ENCODE data around the gene CAPN13.

Gene CAPN13

GRCh38 chr2:30764021-30764800, 43.0 kb downstream of the CAPN13 start:
- H3K9me3 Mint-ChIP-seq: no peaks in the 10 kb centered on the region

GRCh38 chr2:30763151-30763660, 44.0 kb downstream of the CAPN13 start:
- Mint-ChIP-seq H3K4me3 (no peak overlapping the region), H3K27me3 (ENCODE audit: low read depth) (no peaks in the 10 kb centered on the region), H3K36me3 (ENCODE audit: low read depth) (no peaks in the 10 kb centered on the region), H3K27ac (no peak overlapping the region), H3K9me3 (no peaks in the 10 kb centered on the region), H3K4me1 (ENCODE audit: low read depth) (no peaks in the 10 kb centered on the region)
- DNase-seq (ENCODE audit: low spot score): no peak

More at GRCh38 chr2:30764021-30764800, 43.0 kb downstream of the CAPN13 start:
- H3K36me3 Mint-ChIP-seq (ENCODE audit: low read depth): no peaks in the 10 kb centered on the region
- H3K4me1 Mint-ChIP-seq (ENCODE audit: low read depth): no peaks in the 10 kb centered on the region
- no peak overlapping the region for H3K4me3 Mint-ChIP-seq
- H3K27me3 Mint-ChIP-seq (ENCODE audit: low read depth): no peaks in the 10 kb centered on the region
- H3K27ac Mint-ChIP-seq: no peak overlapping the region
- DNase-seq (ENCODE audit: low spot score): no peak

- Mint-ChIP-seq H3K4me3 (no peak overlapping the region), H3K27ac (no peak overlapping the region), H3K9me3 (no peaks in the 10 kb centered on the region), H3K36me3 (ENCODE audit: low read depth) (no peaks in the 10 kb centered on the region), H3K27me3 (ENCODE audit: low read depth) (no peaks in the 10 kb centered on the region), H3K4me1 (ENCODE audit: low read depth) (no peaks in the 10 kb centered on the region)
- no peak for DNase-seq (ENCODE audit: low spot score)
These were observed 46.0 kb downstream of the CAPN13 start for GRCh38 chr2:30761226-30761625.

GRCh38 chr2:30759481-30759880, 47.8 kb downstream of the CAPN13 start:
- H3K27me3 Mint-ChIP-seq (ENCODE audit: low read depth): no peaks in the 10 kb centered on the region

GRCh38 chr2:30758191-30758651, 49.0 kb downstream of the CAPN13 start:
- Mint-ChIP-seq H3K27me3 (ENCODE audit: low read depth) (no peaks in the 10 kb centered on the region), H3K9me3 (no peaks in the 10 kb centered on the region), H3K27ac (no peak overlapping the region), H3K4me3 (no peak overlapping the region), H3K4me1 (ENCODE audit: low read depth) (no peaks in the 10 kb centered on the region), H3K36me3 (ENCODE audit: low read depth) (no peaks in the 10 kb centered on the region)
- DNase-seq (ENCODE audit: low spot score): no peak

More at GRCh38 chr2:30759481-30759880, 47.8 kb downstream of the CAPN13 start:
- H3K9me3 Mint-ChIP-seq: no peaks in the 10 kb centered on the region
- no peak overlapping the region for H3K27ac Mint-ChIP-seq
- no peak for DNase-seq (ENCODE audit: low spot score)
- H3K36me3 Mint-ChIP-seq (ENCODE audit: low read depth): no peaks in the 10 kb centered on the region
- H3K4me1 Mint-ChIP-seq (ENCODE audit: low read depth): no peaks in the 10 kb centered on the region
- H3K4me3 Mint-ChIP-seq: no peak overlapping the region

- H3K4me3 Mint-ChIP-seq: no peak overlapping the region
- H3K27ac Mint-ChIP-seq: no peak overlapping the region
- H3K4me1 Mint-ChIP-seq (ENCODE audit: low read depth): no peaks in the 10 kb centered on the region
- no peak for DNase-seq (ENCODE audit: low spot score)
- H3K9me3 Mint-ChIP-seq: no peaks in the 10 kb centered on the region
- no peaks in the 10 kb centered on the region for H3K27me3 Mint-ChIP-seq (ENCODE audit: low read depth)
- H3K36me3 Mint-ChIP-seq (ENCODE audit: low read depth): no peaks in the 10 kb centered on the region
These were observed 49.5 kb downstream of the CAPN13 start for GRCh38 chr2:30757749-30758148.

- Mint-ChIP-seq H3K4me1 (ENCODE audit: low read depth) (no peaks in the 10 kb centered on the region), H3K27me3 (ENCODE audit: low read depth) (no peaks in the 10 kb centered on the region), H3K36me3 (ENCODE audit: low read depth) (no peaks in the 10 kb centered on the region), H3K27ac (no peak overlapping the region), H3K4me3 (no peak overlapping the region), H3K9me3 (no peaks in the 10 kb centered on the region)
- DNase-seq (ENCODE audit: low spot score): no peak
These were observed 50.3 kb downstream of the CAPN13 start for GRCh38 chr2:30756971-30757370.

- Mint-ChIP-seq H3K27me3 (ENCODE audit: low read depth) (no peaks in the 10 kb centered on the region), H3K36me3 (ENCODE audit: low read depth) (no peaks in the 10 kb centered on the region), H3K27ac (no peak overlapping the region)
These were observed 51.1 kb downstream of the CAPN13 start for GRCh38 chr2:30756051-30756719.

GRCh38 chr2:30753630-30754029, 53.6 kb downstream of the CAPN13 start:
- no peak for DNase-seq (ENCODE audit: low spot score)
- no peak overlapping the region for H3K4me3 Mint-ChIP-seq
- peaks cover 2% of the 10 kb centered on the region for H3K27me3 Mint-ChIP-seq (ENCODE audit: low read depth)
- no peaks in the 10 kb centered on the region for H3K4me1 Mint-ChIP-seq (ENCODE audit: low read depth)
- H3K27ac Mint-ChIP-seq: no peak overlapping the region
- no peaks in the 10 kb centered on the region for H3K36me3 Mint-ChIP-seq (ENCODE audit: low read depth)
- H3K9me3 Mint-ChIP-seq: no peaks in the 10 kb centered on the region

More at GRCh38 chr2:30756051-30756719, 51.1 kb downstream of the CAPN13 start:
- DNase-seq (ENCODE audit: low spot score): no peak
- Mint-ChIP-seq H3K4me1 (ENCODE audit: low read depth) (no peaks in the 10 kb centered on the region), H3K4me3 (no peak overlapping the region), H3K9me3 (no peaks in the 10 kb centered on the region)

GRCh38 chr2:30752811-30753210, 54.4 kb downstream of the CAPN13 start:
- Mint-ChIP-seq H3K9me3 (no peaks in the 10 kb centered on the region), H3K4me1 (ENCODE audit: low read depth) (no peaks in the 10 kb centered on the region), H3K27ac (no peak overlapping the region), H3K27me3 (ENCODE audit: low read depth) (peaks cover 2% of the 10 kb centered on the region), H3K4me3 (no peak overlapping the region), H3K36me3 (ENCODE audit: low read depth) (no peaks in the 10 kb centered on the region)
- no peak for DNase-seq (ENCODE audit: low spot score)

- H3K27me3 Mint-ChIP-seq (ENCODE audit: low read depth): peaks cover 2% of the 10 kb centered on the region
- no peak for DNase-seq (ENCODE audit: low spot score)
- H3K4me3 Mint-ChIP-seq: no peak overlapping the region
- H3K36me3 Mint-ChIP-seq (ENCODE audit: low read depth): no peaks in the 10 kb centered on the region
- H3K27ac Mint-ChIP-seq: no peak overlapping the region
- H3K4me1 Mint-ChIP-seq (ENCODE audit: low read depth): no peaks in the 10 kb centered on the region
- no peaks in the 10 kb centered on the region for H3K9me3 Mint-ChIP-seq
These were observed 60.0 kb downstream of the CAPN13 start for GRCh38 chr2:30747206-30747605.

GRCh38 chr2:30744823-30745222, 62.4 kb downstream of the CAPN13 start:
- Mint-ChIP-seq H3K4me1 (ENCODE audit: low read depth) (no peaks in the 10 kb centered on the region), H3K36me3 (ENCODE audit: low read depth) (no peaks in the 10 kb centered on the region), H3K27me3 (ENCODE audit: low read depth) (no peaks in the 10 kb centered on the region), H3K4me3 (no peak overlapping the region), H3K9me3 (no peaks in the 10 kb centered on the region), H3K27ac (no peak overlapping the region)
- no peak for DNase-seq (ENCODE audit: low spot score)

- Mint-ChIP-seq H3K9me3 (no peaks in the 10 kb centered on the region), H3K36me3 (ENCODE audit: low read depth) (no peaks in the 10 kb centered on the region), H3K27me3 (ENCODE audit: low read depth) (no peaks in the 10 kb centered on the region), H3K4me3 (no peak overlapping the region), H3K4me1 (ENCODE audit: low read depth) (no peaks in the 10 kb centered on the region), H3K27ac (no peak overlapping the region)
- no peak for DNase-seq (ENCODE audit: low spot score)
These were observed 65.7 kb downstream of the CAPN13 start for GRCh38 chr2:30741576-30741975.

GRCh38 chr2:30738141-30738911, 68.9 kb downstream of the CAPN13 start:
- no peak for DNase-seq (ENCODE audit: low spot score)
- H3K9me3 Mint-ChIP-seq: no peaks in the 10 kb centered on the region
- H3K4me3 Mint-ChIP-seq: no peak overlapping the region
- H3K4me1 Mint-ChIP-seq (ENCODE audit: low read depth): no peaks in the 10 kb centered on the region
- no peaks in the 10 kb centered on the region for H3K36me3 Mint-ChIP-seq (ENCODE audit: low read depth)
- H3K27me3 Mint-ChIP-seq (ENCODE audit: low read depth): no peaks in the 10 kb centered on the region
- H3K27ac Mint-ChIP-seq: no peak overlapping the region

Measured in T-helper 2 cell treated with Interferon-gamma antibody and Interleukin-4, amounts not matched to agents 5 μg/mL and 100 μg/mL, for 36 hours (primary cell).